Stimulated activated CD4-positive, alpha-beta T cell treated with anti-CD3 and anti-CD28 coated beads, Interleukin-12 subunit alpha, Interleukin-12 subunit beta, amount 100 ng/mL, for 4 hours (primary cell): ENCODE measurements around the gene SEMA4D.

ENCODE experiments used
- DNase-seq: peaks from one replicate; pipeline ENCODE4 v3.0.0-alpha.2; 2020

Gene SEMA4D

GRCh38 chr9:89462199-89462598, 35.7 kb downstream of the SEMA4D start:
- no peak for DNase-seq

GRCh38 chr9:89461265-89461664, 36.6 kb downstream of the SEMA4D start:
- no peak for DNase-seq

- DNase-seq = no peak
Measured at GRCh38 chr9:89460551-89460950, 37.4 kb downstream of the SEMA4D start.

GRCh38 chr9:89458768-89459496, 39.0 kb downstream of the SEMA4D start:
- no peak for DNase-seq

- no peak for DNase-seq
Measured at GRCh38 chr9:89457376-89457855, 40.5 kb downstream of the SEMA4D start.

GRCh38 chr9:89455356-89455824, 42.5 kb downstream of the SEMA4D start:
- no peak for DNase-seq

GRCh38 chr9:89454498-89455355, 43.2 kb downstream of the SEMA4D start:
- no peak for DNase-seq

- DNase-seq = no peak
Measured at GRCh38 chr9:89453452-89453851, 44.5 kb downstream of the SEMA4D start.

- no peak for DNase-seq
Measured at GRCh38 chr9:89452561-89452960, 45.4 kb downstream of the SEMA4D start.

- no peak for DNase-seq
Measured at GRCh38 chr9:89450213-89450612, 47.7 kb downstream of the SEMA4D start.

- DNase-seq = no peak
Measured at GRCh38 chr9:89449261-89449671, 48.6 kb downstream of the SEMA4D start.

- DNase-seq = no peak
Measured at GRCh38 chr9:89448821-89449220, 49.1 kb downstream of the SEMA4D start.

GRCh38 chr9:89448381-89448780, 49.5 kb downstream of the SEMA4D start:
- no peak for DNase-seq

GRCh38 chr9:89447416-89447815, 50.5 kb downstream of the SEMA4D start:
- DNase-seq = no peak

GRCh38 chr9:89446961-89447310, 51.0 kb downstream of the SEMA4D start:
- DNase-seq = no peak

GRCh38 chr9:89446261-89446960, 51.5 kb downstream of the SEMA4D start:
- no peak for DNase-seq

GRCh38 chr9:89445801-89446251, 52.1 kb downstream of the SEMA4D start:
- no peak for DNase-seq

GRCh38 chr9:89444925-89445765, 52.8 kb downstream of the SEMA4D start:
- DNase-seq = no peak

- no peak for DNase-seq
Measured at GRCh38 chr9:89444274-89444673, 53.6 kb downstream of the SEMA4D start.

GRCh38 chr9:89442981-89443814, 54.7 kb downstream of the SEMA4D start:
- DNase-seq = no peak

GRCh38 chr9:89442501-89442978, 55.4 kb downstream of the SEMA4D start:
- DNase-seq = no peak
